Ectodermal cell (in vitro differentiated cells): ENCODE data around the gene LETM1.

ENCODE experiments used
- H3K27ac ChIP-seq: 2 replicates; pipeline ENCODE4 v1.7.0; 2013; ENCODE audit warnings: mild to moderate bottlenecking, low read depth, low read length; ENCODE audit not compliant: insufficient read depth, poor library complexity, severe bottlenecking
- H3K27me3 ChIP-seq: 2 replicates; pipeline ENCODE4 v1.7.0; 2013; ENCODE audit warnings: mild to moderate bottlenecking, low read length; ENCODE audit not compliant: insufficient read depth, control insufficient read depth, poor library complexity, severe bottlenecking
- H3K36me3 ChIP-seq: one replicate; pipeline ENCODE4 v1.7.0; 2013; ENCODE audit warnings: low read length; ENCODE audit not compliant: control insufficient read depth, insufficient read depth
- H3K4me1 ChIP-seq: one replicate; pipeline ENCODE4 v1.7.0; 2013; ENCODE audit warnings: low read length; ENCODE audit not compliant: control insufficient read depth, insufficient read depth
- H3K4me3 ChIP-seq: 2 replicates; pipeline ENCODE4 v1.7.0; 2013; ENCODE audit warnings: low read depth, low read length, control low read depth; ENCODE audit not compliant: insufficient read depth
- H3K9me3 ChIP-seq: 2 replicates; pipeline ENCODE4 v1.7.0; 2013; ENCODE audit warnings: mild to moderate bottlenecking, low read length, moderate library complexity; ENCODE audit not compliant: control insufficient read depth
- WGBS, 2 experiments: methylation state at CpG; one replicate each; pipeline ENCODE4 v1.1.7; 2013; ENCODE audit warnings: missing lambda C conversion rate in 2 of 2; 5-methylcytosine and 5-hydroxymethylcytosine counted together

Gene LETM1

GRCh38 chr4:1864076-1865008, 8.4 kb upstream of the LETM1 start:
- WGBS, 2 experiments, result 69 to 70% methylated on average over 17 of the region's 17 CpGs
- Histone ChIP-seq H3K4me3 (no peak overlapping the region), H3K9me3 (no peaks in the 10 kb centered on the region), H3K4me1 (peaks cover 26% of the 10 kb centered on the region), H3K36me3 (no peaks in the 10 kb centered on the region), H3K27me3 (peaks cover 73% of the 10 kb centered on the region), H3K27ac (peak overlapping the region; percentile 44)

DNA sequence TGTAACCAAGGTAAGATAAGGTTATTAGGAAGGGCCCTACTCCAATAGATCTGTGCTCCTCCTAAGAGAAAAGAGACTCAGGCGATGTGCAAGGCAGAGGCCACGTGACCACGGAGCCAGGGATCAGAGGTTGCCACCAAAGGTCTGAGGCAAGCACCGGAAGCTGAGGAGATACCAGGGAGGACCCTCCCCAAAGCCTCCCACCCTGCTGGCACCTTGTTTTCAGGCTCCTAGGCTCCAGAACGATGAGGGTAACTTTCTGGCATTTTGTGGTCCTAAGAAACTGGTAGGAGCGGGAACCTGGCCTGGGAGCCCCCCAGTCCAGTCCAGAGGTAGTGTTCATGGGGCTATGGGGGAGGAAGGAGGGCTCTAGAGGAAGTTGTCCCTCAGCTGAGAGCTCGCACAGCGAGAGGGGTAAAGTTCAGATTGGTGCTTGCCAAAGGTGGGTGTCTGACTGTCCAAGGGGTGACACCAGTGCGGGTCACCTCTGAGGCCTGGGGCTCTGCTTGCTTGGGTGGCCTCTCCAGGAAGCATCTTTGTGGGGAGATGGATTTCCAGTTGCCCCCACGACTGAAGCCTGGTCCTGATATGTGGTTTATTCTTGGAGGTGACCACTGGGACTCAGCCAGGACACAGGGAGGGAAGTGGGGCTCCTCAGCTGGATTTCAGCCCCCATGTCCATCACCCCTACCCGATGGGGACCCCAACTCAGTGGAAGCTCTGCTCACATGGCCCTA, 7.5 kb upstream of the LETM1 start:
- H3K4me1 ChIP-seq, result peaks cover 26% of the 10 kb centered on the region
- no peaks in the 10 kb centered on the region for H3K9me3 ChIP-seq
- no peaks in the 10 kb centered on the region for H3K36me3 ChIP-seq
- 91 to 92% methylated on average over 11 of the region's 11 CpGs for WGBS, 2 experiments
- no peak overlapping the region for H3K4me3 ChIP-seq
- no peak overlapping the region for H3K27ac ChIP-seq
- peaks cover 73% of the 10 kb centered on the region for H3K27me3 ChIP-seq

DNA sequence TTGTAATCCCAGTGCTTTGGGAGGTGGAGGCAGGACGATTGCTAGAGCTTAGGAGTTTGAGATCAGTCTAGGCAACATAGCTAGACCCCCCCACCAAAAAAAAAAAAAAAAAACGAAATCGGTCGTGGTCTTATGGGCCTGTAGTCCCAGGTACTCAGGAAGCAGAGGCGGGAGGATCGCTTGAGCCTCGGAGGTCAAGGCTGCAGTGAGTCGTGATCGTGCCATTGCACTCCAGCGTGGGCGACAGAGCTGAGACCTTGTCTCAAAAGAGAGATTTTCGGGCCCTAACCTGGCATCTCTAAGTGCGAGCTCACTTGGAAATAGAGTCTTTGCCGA, 7.0 kb upstream of the LETM1 start:
- Histone ChIP-seq H3K27me3 (peaks cover 74% of the 10 kb centered on the region), H3K4me1 (peaks cover 26% of the 10 kb centered on the region), H3K9me3 (no peaks in the 10 kb centered on the region), H3K27ac (no peak overlapping the region), H3K4me3 (no peak overlapping the region), H3K36me3 (no peaks in the 10 kb centered on the region)
- WGBS, 2 experiments, result 68 to 71% methylated on average over 13 to 14 of the region's 14 CpGs

GRCh38 chr4:1862055-1862911, 6.3 kb upstream of the LETM1 start:
- H3K9me3 ChIP-seq, result no peaks in the 10 kb centered on the region
- H3K4me1 ChIP-seq, result peaks cover 26% of the 10 kb centered on the region
- peaks cover 74% of the 10 kb centered on the region for H3K27me3 ChIP-seq
- no peak overlapping the region for H3K27ac ChIP-seq
- no peak overlapping the region for H3K4me3 ChIP-seq
- WGBS, 2 experiments, result 31 to 34% methylated on average over 45 of the region's 45 CpGs
- no peaks in the 10 kb centered on the region for H3K36me3 ChIP-seq

DNA sequence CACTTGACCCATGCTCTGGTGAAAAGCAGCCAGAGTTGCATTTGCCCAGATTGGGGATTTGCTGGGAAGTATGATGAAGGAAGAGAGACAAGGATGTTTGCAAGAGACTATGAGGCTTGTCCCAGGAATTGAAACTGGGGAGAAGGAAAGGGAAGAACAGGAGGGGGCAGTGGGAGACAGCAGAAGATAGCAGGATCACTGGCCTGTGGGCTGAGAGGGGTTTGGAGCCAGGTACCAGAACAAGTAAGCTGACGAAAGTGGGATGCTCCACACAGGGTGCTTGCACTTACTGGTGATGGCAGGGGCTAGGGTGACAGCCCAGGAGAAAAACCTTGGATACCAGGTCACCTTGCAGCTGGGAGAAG, 3.4 kb upstream of the LETM1 start:
- H3K27me3 ChIP-seq, result peaks cover 72% of the 10 kb centered on the region
- no peaks in the 10 kb centered on the region for H3K36me3 ChIP-seq
- no peaks in the 10 kb centered on the region for H3K9me3 ChIP-seq
- H3K4me3 ChIP-seq, result no peak overlapping the region
- WGBS, 2 experiments, result 63 to 64% methylated on average over 1 of the region's 1 CpG
- H3K27ac ChIP-seq, result no peak overlapping the region
- H3K4me1 ChIP-seq, result peaks cover 17% of the 10 kb centered on the region

DNA sequence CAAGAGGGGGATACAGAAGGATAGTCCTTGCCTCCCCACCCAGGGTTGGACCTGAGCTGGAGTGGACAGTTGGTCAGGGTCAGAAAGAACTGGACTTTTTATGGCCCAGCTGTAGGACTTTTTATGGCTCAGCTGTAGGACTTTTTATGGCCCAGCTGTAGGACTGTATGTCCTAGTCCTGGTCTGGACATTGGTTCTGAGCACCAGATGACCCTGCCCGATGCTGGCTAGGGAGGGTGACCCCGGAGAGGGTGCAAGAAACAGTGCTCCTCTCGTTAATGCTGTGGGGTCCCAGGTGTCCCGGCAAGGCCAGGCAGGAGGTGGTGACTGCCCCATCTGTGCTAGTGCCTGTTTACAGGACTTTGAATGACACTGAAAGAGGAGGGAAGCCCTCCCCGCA, 2.0 kb upstream of the LETM1 start:
- H3K9me3 ChIP-seq, result no peaks in the 10 kb centered on the region
- no peaks in the 10 kb centered on the region for H3K36me3 ChIP-seq
- no peak overlapping the region for H3K27ac ChIP-seq
- 90% methylated on average over 5 of the region's 5 CpGs for WGBS, 2 experiments
- no peak overlapping the region for H3K4me3 ChIP-seq
- peaks cover 63% of the 10 kb centered on the region for H3K27me3 ChIP-seq
- peaks cover 4% of the 10 kb centered on the region for H3K4me1 ChIP-seq

DNA sequence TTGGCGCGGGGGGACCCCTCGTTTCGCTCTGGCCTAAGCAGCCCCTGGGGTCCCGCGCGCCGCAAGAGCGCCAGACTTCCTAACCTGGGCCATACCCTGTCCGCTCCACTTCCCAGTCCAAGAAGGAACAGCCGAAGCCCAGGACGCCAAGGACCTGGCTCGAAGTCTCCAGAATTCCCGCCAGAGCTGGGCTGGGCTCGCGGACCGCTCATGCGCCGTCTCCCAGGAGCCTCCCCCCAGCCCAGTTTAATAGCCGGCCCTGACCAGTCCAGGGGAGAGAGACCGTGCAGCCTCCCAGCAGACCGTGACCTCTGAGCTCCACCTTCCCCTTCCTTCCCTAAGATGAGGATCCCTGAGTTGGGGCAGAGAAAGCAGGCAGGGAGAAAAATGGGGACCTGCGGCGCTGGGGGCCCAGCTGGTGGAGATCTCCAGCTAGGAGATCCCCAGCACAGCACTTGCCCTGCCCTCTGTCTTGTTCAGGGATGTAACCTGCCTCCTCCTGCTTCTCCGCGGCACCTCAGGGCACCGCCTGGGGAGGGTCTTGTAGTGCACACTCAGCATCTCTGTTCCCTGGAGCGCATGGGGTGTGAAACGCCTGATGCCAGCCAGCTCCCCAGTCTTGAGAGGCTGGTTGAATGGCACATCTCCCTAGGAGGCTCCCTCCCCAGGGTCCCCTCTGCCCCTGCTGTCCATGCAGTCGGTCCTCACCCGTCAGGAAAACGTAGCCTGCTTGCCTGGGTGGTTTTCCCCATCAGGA, 1.2 kb upstream of the LETM1 start:
- Histone ChIP-seq H3K4me1 (peaks cover 4% of the 10 kb centered on the region), H3K9me3 (no peaks in the 10 kb centered on the region), H3K36me3 (no peaks in the 10 kb centered on the region), H3K27ac (no peak overlapping the region), H3K4me3 (peak overlapping the region; percentile 70), H3K27me3 (peaks cover 55% of the 10 kb centered on the region)
- WGBS, 2 experiments, result 28% methylated on average over 32 of the region's 32 CpGs

- 1% methylated on average over 92 of the region's 92 CpGs for WGBS, 2 experiments
- Histone ChIP-seq H3K4me1 (peaks cover 4% of the 10 kb centered on the region), H3K9me3 (no peaks in the 10 kb centered on the region), H3K36me3 (no peaks in the 10 kb centered on the region), H3K27me3 (peaks cover 39% of the 10 kb centered on the region), H3K4me3 (peak overlapping the region; percentile 70), H3K27ac (peak overlapping the region; percentile 16)
Observed at GRCh38 chr4:1855333-1856070, 454 bp downstream of the LETM1 start.

GRCh38 chr4:1854752-1855151, 1.2 kb downstream of the LETM1 start:
- Histone ChIP-seq H3K36me3 (no peaks in the 10 kb centered on the region), H3K4me1 (peaks cover 4% of the 10 kb centered on the region), H3K27ac (no peak overlapping the region), H3K9me3 (no peaks in the 10 kb centered on the region), H3K4me3 (peak overlapping the region; percentile 70), H3K27me3 (peaks cover 33% of the 10 kb centered on the region)
- 100% methylated on average over 1 of the region's 1 CpG; no CpG with 5 or more reads in 1 of the 2 experiments for WGBS, 2 experiments
